ENCODE results near the gene SLC25A1. TPM values are rescaled to one million over a fixed set of nuclear protein-coding genes. Genes with fewer than 3 reads are reported as not detected.
A peak's percentile ranks its signal among the peaks of the same experiment; 100 is the strongest.

Gene SLC25A1
- total and polyA plus RNA-seq, 2 of the 4 experiments (the other 2 are of a cell fraction), result 41.0 to 56.5 TPM

- Histone ChIP-seq H2AK5ac (ENCODE audit: low read depth, low read length) (no peak overlapping the region), H3K4me1 (ENCODE audit: control insufficient read depth, insufficient read depth, low read length) (peaks cover 4% of the 10 kb centered on the region), H4K20me1 (ENCODE audit: insufficient read depth, low read length) (no peaks in the 10 kb centered on the region), H3K4me3 (ENCODE audit: insufficient read depth, low read depth, low read length) (no peak overlapping the region), H4K91ac (ENCODE audit: insufficient read depth, low read depth, low read length) (no peak overlapping the region), H2AK9ac (replicated peaks; ENCODE audit: low read depth, low read length, poor library complexity) (no peak overlapping the region), H2BK5ac (ENCODE audit: low read depth, low read length, poor library complexity, severe bottlenecking) (no peak overlapping the region), H3K36me3 (ENCODE audit: control insufficient read depth, insufficient read depth, low read length) (peaks cover 10% of the 10 kb centered on the region), H3K9me3 (ENCODE audit: control insufficient read depth, insufficient read depth, low read length) (no peaks in the 10 kb centered on the region), H3K9ac (ENCODE audit: low read depth, low read length) (no peak overlapping the region), H2AFZ (replicated peaks; ENCODE audit: low read length, poor library complexity) (peak overlapping the region; percentile 43), H3K18ac (ENCODE audit: low read depth, low read length) (no peak overlapping the region), H3K27me3 (ENCODE audit: control insufficient read depth, insufficient read depth, low read length) (no peaks in the 10 kb centered on the region), H3K4ac (ENCODE audit: low read depth, low read length) (no peak overlapping the region), H3K56ac (ENCODE audit: extremely low read depth, insufficient read depth, low read length) (no peak overlapping the region), H3K79me1 (ENCODE audit: low read depth in 1 of 2, low read length in 2 of 2) (no peaks in the 10 kb centered on the region), H3K9me1 (ENCODE audit: insufficient read depth, low read length) (peaks cover 3% of the 10 kb centered on the region; the same call in 1 of the 2 replicates), H2BK15ac (ENCODE audit: low read depth, low read length) (no peak overlapping the region), H3K23ac (ENCODE audit: low read depth, low read length) (no peak overlapping the region), H3K27ac (ENCODE audit: insufficient read depth, low read length) (no peak overlapping the region), H4K8ac (ENCODE audit: low read depth in 2 of 2, low read length in 2 of 2) (no peak overlapping the region), H2BK120ac (ENCODE audit: low read depth, low read length) (no peak overlapping the region), H3K4me2 (ENCODE audit: low read depth, low read length) (no peak overlapping the region), H4K5ac (ENCODE audit: low read depth, low read length) (no peak overlapping the region), H3K14ac (replicated peaks; ENCODE audit: low read depth, low read length) (no peak overlapping the region), H2BK20ac (ENCODE audit: low read depth, low read length) (no peak overlapping the region)
- ChIA-PET CTCF (no interaction called here), POLR2A (ENCODE audit: unreplicated experiment) (no interaction called here)
- no peak for DNase-seq
- no peak for TF ChIP-seq SMC3 (IDR thresholded peaks at IDR 0.05; ENCODE audit: low read depth, low read length)
- TF ChIP-seq FOS (IDR thresholded peaks at IDR 0.05; ENCODE audit: low read depth, low read length), result no peak
- TF ChIP-seq CHD1 (IDR thresholded peaks at IDR 0.05; ENCODE audit: low read depth, low read length), result no peak
- TF ChIP-seq MAZ (IDR thresholded peaks at IDR 0.05; ENCODE audit: borderline replicate concordance, low read depth, low read length), result no peak
- TF ChIP-seq, protein P1, sequence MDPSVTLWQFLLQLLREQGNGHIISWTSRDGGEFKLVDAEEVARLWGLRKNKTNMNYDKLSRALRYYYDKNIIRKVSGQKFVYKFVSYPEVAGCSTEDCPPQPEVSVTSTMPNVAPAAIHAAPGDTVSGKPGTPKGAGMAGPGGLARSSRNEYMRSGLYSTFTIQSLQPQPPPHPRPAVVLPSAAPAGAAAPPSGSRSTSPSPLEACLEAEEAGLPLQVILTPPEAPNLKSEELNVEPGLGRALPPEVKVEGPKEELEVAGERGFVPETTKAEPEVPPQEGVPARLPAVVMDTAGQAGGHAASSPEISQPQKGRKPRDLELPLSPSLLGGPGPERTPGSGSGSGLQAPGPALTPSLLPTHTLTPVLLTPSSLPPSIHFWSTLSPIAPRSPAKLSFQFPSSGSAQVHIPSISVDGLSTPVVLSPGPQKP (IDR thresholded peaks at IDR 0.05; ENCODE audit: borderline replicate concordance, low read depth, low read length), result no peak
- no peak for TF ChIP-seq RAD21 (IDR thresholded peaks at IDR 0.05; ENCODE audit: low read length)
- TF ChIP-seq MXI1 (IDR thresholded peaks at IDR 0.05; ENCODE audit: borderline replicate concordance, low read depth, low read length), result no peak
- no peak for TF ChIP-seq RFX5 (IDR thresholded peaks at IDR 0.05; ENCODE audit: low read depth, low read length)
- TF ChIP-seq BHLHE40 (IDR thresholded peaks at IDR 0.05; ENCODE audit: low read depth, low read length), result no peak
- TF ChIP-seq, protein P2, sequence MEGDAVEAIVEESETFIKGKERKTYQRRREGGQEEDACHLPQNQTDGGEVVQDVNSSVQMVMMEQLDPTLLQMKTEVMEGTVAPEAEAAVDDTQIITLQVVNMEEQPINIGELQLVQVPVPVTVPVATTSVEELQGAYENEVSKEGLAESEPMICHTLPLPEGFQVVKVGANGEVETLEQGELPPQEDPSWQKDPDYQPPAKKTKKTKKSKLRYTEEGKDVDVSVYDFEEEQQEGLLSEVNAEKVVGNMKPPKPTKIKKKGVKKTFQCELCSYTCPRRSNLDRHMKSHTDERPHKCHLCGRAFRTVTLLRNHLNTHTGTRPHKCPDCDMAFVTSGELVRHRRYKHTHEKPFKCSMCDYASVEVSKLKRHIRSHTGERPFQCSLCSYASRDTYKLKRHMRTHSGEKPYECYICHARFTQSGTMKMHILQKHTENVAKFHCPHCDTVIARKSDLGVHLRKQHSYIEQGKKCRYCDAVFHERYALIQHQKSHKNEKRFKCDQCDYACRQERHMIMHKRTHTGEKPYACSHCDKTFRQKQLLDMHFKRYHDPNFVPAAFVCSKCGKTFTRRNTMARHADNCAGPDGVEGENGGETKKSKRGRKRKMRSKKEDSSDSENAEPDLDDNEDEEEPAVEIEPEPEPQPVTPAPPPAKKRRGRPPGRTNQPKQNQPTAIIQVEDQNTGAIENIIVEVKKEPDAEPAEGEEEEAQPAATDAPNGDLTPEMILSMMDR (conservative IDR thresholded peaks at IDR 0.05; ENCODE audit: low read depth, low read length), result no peak
- TF ChIP-seq NFE2L2 (IDR thresholded peaks at IDR 0.05; ENCODE audit: low read depth, low read length), result no peak
- TF ChIP-seq MAFK (IDR thresholded peaks at IDR 0.05; ENCODE audit: low read depth, low read length), result no peak
- TF ChIP-seq USF2 (IDR thresholded peaks at IDR 0.05; ENCODE audit: low read depth, low read length), result no peak
- TF ChIP-seq POLR2A (IDR thresholded peaks at IDR 0.05; ENCODE audit: low read depth, low read length), result no peak
- no peak for TF ChIP-seq CEBPB (IDR thresholded peaks at IDR 0.05; ENCODE audit: low read depth, low read length)
- no peak for TF ChIP-seq RCOR1 (IDR thresholded peaks at IDR 0.05; ENCODE audit: insufficient replicate concordance, low read length)
- BruUV-seq (replicated peaks), result no TSS peak
- in situ Hi-C loops (cut with MboI; ENCODE audit: low sequenced_read_pairs), result no loop called here
- dilution Hi-C loops (cut with HindIII; ENCODE audit: low sequenced_read_pairs, unreplicated experiment), result no loop called here
- intact Hi-C loops (cut with micrococcal nuclease), result no loop called here
- no peak for ATAC-seq (ENCODE audit: low read depth)
- 85% methylated on average over 5 of the region's 16 CpGs; no CpG with 5 or more reads in 1 of the 2 experiments for WGBS, 2 experiments (ENCODE audit: extremely low coverage in 2 of 2, insufficient read length in 1 of 2)
Observed at GRCh38 chr22:19127329-19128008, 51.1 kb downstream of the SLC25A1 start.
